K562 (cell line): Measurements from ENCODE around the gene FKBP9.

Experiments used
- CBFB ChIP-seq: sonication (generic); formaldehyde crosslinking; IDR thresholded peaks from 2 replicates; pipeline ENCODE4 v1.4.0; 2020; ENCODE audit warnings: mild to moderate bottlenecking, missing genetic modification reagents
- CBX3 ChIP-seq, 2 experiments: IDR thresholded peaks; 1 replicate in 1 of 2; 2 replicates in 1 of 2; pipeline ENCODE4 v1.6.1; 2012; ENCODE audit warnings: inconsistent platforms in 2 of 2, low read length in 2 of 2, borderline replicate concordance in 1 of 2, control low read depth in 1 of 2
- EP300 ChIP-seq: IDR thresholded peaks from 2 replicates; pipeline ENCODE4 v1.6.1; 2012; ENCODE audit warnings: low read length, improper control_type of control experiment
- FOXJ3 ChIP-seq: sonication (generic); formaldehyde crosslinking; IDR thresholded peaks from 2 replicates; pipeline ENCODE4 v1.4.0; 2020; ENCODE audit warnings: mild to moderate bottlenecking, missing genetic modification reagents
- GABPA ChIP-seq: fragments of 200-800 bp; sonication (Bioruptor generic); conservative IDR thresholded peaks from 2 replicates; pipeline ENCODE4 v1.6.1; 2016; ENCODE audit warnings: low read depth, missing genetic modification characterization, missing compliant biosample characterization
- NCOA1 ChIP-seq: fragments of 450-650 bp; IDR thresholded peaks from 2 replicates; pipeline ENCODE4 v1.6.1; 2016; ENCODE audit warnings: low read depth
- TBL1XR1 ChIP-seq, 2 experiments: IDR thresholded peaks; 2 replicates each; pipeline ENCODE4 v1.6.1; 2012; ENCODE audit warnings: improper control_type of control experiment in 2 of 2, low read length in 2 of 2, mild to moderate bottlenecking in 1 of 2
- ZNF253 ChIP-seq: fragments of 250-450 bp; sonication (Bioruptor Pico); conservative IDR thresholded peaks from 2 replicates; pipeline ENCODE4 v1.6.1; 2021; ENCODE audit warnings: mild to moderate bottlenecking
- TF ChIP-seq, protein P1 (sequence below), 3 experiments: IDR thresholded peaks in 2 of 3; conservative IDR thresholded peaks in 1 of 3; 2 replicates each; pipeline ENCODE4 v1.5.1; 2011 to 2012; ENCODE audit warnings: low read length in 3 of 3, mild to moderate bottlenecking in 3 of 3, control low read depth in 2 of 3, improper control_type of control experiment in 1 of 3, inconsistent platforms in 1 of 3, low read depth in 1 of 3, mixed read lengths in 1 of 3, moderate library complexity in 1 of 3; ENCODE audit not compliant: insufficient read depth in 2 of 3
- TF ChIP-seq, protein P2 (sequence below): sonication (generic); formaldehyde crosslinking; IDR thresholded peaks from 2 replicates; pipeline ENCODE4 v1.9.0; 2022; ENCODE audit warnings: mild to moderate bottlenecking, missing genetic modification reagents

DNA sequence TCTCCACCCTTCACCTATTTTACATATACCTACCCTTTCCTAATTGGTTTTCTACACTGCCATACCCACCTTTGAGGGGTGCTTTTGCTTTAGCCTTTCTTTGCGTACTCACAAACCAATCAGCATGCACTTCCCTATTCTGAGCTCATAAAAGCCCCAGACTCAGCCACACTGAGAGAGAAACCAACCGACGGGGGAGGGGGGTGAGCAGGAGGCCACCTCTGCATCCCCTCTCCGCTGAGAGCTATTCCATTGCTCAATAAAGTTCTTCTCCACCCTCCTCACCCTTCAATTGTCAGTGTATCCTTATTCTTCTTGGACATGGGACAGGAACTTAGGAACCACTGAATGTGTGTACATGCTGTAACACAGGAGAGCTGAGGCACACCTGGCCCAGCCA is 9.0 kb upstream of the FKBP9 start:
- TF ChIP-seq CBX3 (IDR thresholded peaks at IDR 0.05; ENCODE audit: borderline replicate concordance in 1 of 2, low read length in 2 of 2) = peak in 1 of 2 experiments; percentile 81; a peak in 2 of 3 replicates
- TF ChIP-seq, protein P1, sequence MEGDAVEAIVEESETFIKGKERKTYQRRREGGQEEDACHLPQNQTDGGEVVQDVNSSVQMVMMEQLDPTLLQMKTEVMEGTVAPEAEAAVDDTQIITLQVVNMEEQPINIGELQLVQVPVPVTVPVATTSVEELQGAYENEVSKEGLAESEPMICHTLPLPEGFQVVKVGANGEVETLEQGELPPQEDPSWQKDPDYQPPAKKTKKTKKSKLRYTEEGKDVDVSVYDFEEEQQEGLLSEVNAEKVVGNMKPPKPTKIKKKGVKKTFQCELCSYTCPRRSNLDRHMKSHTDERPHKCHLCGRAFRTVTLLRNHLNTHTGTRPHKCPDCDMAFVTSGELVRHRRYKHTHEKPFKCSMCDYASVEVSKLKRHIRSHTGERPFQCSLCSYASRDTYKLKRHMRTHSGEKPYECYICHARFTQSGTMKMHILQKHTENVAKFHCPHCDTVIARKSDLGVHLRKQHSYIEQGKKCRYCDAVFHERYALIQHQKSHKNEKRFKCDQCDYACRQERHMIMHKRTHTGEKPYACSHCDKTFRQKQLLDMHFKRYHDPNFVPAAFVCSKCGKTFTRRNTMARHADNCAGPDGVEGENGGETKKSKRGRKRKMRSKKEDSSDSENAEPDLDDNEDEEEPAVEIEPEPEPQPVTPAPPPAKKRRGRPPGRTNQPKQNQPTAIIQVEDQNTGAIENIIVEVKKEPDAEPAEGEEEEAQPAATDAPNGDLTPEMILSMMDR (IDR thresholded peaks at IDR 0.05 in 2 of 3, conservative IDR thresholded peaks at IDR 0.05 in 1 of 3; ENCODE audit: insufficient read depth in 2 of 3, low read depth in 1 of 3, low read length in 3 of 3) = no peak
- TF ChIP-seq EP300 = no peak
- TF ChIP-seq ZNF253 (CRISPR knock-in tag) = no peak
- TF ChIP-seq FOXJ3 (CRISPR knock-in tag) = no peak
- TF ChIP-seq GABPA (tag) = no peak
- TF ChIP-seq CBFB (CRISPR knock-in tag) = no peak
- no peak for TF ChIP-seq NCOA1
- no peak for TF ChIP-seq TBL1XR1 (IDR thresholded peaks at IDR 0.05; ENCODE audit: low read length in 2 of 2)
- TF ChIP-seq, protein P2, sequence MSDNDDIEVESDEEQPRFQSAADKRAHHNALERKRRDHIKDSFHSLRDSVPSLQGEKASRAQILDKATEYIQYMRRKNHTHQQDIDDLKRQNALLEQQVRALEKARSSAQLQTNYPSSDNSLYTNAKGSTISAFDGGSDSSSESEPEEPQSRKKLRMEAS (CRISPR knock-in tag) = no peak
